HG02981 (cell line): ENCODE data around the gene AHRR.
"Not testable (repeated sequence)": the region's sequence is repeated elsewhere in the genome, so short reads cannot be mapped to it uniquely, and the experiment has no call there.

Source experiments
- ATAC-seq: cut with Tn5 transposase; IDR thresholded peaks from one replicate; pipeline ENCODE4 v1.9.1; 2021; ENCODE audit warnings: mild to moderate bottlenecking, moderate library complexity; ENCODE audit not compliant: unreplicated experiment

Gene AHRR

DNA sequence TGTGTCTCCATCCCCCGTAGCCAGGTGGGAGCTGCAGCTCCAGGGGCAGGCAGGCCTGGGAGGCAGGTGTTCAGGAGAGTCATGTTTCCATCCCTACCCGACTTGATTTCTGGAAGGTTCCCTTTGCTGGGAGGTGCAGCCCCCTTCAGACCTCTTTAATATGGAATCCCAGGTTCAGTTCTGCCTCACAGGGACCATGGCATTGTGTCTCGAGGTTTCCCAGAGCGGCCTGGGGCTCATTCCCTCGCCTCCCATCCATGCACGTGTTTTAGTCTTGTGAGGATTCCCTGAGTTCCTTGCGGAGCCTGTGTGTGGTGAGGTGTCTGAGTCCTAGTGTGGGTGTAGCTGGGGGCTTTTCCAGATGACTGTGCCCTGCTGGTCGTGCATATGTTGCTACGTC, 16.5 kb upstream of the AHRR start:
- ATAC-seq, result no peak

- no peak for ATAC-seq
Measured at GRCh38 chr5:305459-305858, 16.1 kb upstream of the AHRR start.

GRCh38 chr5:306011-306805, 15.3 kb upstream of the AHRR start:
- ATAC-seq, result no peak

DNA sequence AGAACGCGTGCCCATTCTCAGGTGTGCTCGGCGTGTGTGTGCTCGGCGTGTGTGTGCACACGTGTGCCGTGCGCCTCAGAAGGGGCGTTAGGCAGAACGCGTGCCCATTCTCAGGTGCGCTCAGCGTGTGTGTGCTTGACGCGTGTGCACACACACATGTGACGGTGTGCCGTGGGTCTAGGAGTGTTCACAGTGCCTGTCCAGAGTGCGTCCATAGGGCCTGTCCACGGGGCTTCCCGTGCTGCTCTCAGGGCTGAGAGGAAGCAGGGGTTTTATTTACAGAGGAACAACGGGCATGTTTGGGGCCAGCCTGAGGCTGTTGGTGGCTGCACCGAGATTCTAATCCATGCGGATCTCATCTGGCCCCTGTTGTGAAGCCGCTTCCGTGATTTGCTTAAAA, 14.2 kb upstream of the AHRR start:
- ATAC-seq, result no peak

DNA sequence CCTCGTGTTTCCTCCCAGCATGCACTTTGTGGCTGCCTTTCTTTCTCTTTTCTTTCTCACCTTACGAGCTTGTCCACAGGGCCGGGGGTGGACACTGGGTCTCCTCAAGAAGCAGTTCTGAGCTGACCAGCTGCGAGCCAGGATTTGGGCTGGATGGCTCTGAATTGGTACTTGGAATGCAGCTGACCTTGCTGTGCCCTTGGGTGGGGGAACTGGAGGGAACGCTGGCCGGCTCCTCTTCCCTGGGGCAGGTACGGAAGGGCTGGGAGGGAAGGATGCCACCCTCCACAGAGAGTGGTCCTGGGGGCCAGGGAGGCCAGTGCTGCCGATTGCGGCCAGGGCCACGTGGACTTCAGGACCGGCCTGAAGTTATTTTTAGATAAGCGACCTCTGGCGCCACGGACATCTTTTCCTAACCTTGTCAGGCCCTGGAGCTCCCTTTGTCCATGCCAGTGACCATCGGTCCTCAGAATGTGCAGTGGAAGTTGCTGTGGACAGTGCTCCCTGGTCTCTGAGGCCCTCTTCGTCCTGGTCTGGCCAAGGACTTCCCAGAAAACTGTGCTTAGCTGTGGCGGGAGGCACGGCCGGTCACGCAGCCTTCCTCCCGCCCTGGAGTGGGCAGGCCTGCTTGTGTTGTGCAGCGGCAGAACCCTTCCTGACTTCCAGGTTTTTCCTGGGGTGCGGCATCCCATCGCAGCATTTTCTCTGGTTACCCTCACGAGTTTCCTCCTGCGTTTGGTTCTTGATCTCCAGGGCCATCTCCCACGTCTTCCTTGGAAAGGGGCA, 13.5 kb upstream of the AHRR start:
- ATAC-seq, result no peak

GRCh38 chr5:308672-309271, 12.7 kb upstream of the AHRR start:
- ATAC-seq, result no peak

GRCh38 chr5:309831-310230, 11.7 kb upstream of the AHRR start:
- ATAC-seq, result not testable (repeated sequence)

- no peak for ATAC-seq
Measured at GRCh38 chr5:310516-310915, 11.0 kb upstream of the AHRR start.

DNA sequence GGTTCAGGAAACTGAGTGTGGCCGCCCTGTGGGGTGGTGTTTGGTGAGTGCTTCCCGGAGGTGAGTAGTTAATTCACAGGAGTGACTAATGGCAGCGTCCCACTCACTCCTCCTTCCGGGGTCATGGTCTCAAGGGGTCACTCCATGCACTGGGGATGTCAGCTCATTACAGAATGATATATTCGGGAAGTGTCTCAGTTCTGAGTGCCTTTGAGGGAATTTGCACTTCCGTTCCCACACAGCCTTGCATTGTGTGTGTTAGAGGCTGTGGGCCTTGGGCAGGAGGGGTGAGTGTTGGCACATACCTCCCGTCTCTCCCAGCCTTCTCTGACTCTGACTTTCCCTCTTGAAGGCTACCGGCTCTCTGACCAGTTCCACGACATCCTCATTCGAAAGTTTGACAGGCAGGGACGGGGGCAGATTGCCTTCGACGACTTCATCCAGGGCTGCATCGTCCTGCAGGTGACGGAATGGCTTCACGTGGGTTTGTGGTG, 10.5 kb upstream of the AHRR start:
- no peak for ATAC-seq

GRCh38 chr5:311963-312362, 9.6 kb upstream of the AHRR start:
- no peak for ATAC-seq

DNA sequence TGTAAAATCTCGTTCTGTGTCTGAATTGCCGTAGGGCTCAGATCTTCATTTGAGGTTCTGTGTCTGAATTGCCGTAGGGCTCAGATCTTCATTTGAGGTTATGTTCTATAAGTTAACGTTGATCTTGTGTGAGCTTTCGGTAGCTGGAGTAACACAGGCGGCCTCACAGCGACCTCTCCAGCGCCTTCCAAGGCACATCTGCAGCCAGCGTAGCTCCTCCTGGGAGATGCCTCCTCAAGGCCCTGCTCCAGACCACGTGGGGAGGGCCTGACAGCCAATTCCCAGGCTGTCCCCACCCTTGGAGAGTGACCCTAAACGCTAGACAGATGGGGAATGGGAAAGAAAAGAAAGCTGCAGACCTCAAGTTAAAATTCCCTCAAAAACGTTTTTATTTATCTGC, 8.7 kb upstream of the AHRR start:
- no peak for ATAC-seq

DNA sequence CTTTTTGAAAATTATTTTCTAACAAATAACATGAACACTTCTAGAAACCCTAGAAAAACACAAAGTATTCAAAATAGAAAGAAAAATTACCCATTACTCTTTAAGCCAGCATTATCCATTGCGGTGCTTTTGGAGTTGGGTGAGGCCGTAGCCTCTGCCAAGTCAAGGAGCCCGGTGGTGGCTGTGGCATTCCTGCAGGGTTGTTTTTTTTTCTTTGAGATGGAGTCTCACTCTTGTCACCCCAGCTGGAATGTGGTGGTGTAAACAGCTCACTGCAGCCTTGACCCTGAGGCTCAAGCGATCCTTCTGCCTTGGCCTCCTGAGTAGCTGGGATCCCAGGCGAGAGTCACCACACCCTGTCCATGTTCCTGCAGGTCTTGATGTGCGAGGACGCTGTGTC, 8.2 kb upstream of the AHRR start:
- no peak for ATAC-seq

GRCh38 chr5:313806-314376, 7.6 kb upstream of the AHRR start:
- ATAC-seq, result no peak

DNA sequence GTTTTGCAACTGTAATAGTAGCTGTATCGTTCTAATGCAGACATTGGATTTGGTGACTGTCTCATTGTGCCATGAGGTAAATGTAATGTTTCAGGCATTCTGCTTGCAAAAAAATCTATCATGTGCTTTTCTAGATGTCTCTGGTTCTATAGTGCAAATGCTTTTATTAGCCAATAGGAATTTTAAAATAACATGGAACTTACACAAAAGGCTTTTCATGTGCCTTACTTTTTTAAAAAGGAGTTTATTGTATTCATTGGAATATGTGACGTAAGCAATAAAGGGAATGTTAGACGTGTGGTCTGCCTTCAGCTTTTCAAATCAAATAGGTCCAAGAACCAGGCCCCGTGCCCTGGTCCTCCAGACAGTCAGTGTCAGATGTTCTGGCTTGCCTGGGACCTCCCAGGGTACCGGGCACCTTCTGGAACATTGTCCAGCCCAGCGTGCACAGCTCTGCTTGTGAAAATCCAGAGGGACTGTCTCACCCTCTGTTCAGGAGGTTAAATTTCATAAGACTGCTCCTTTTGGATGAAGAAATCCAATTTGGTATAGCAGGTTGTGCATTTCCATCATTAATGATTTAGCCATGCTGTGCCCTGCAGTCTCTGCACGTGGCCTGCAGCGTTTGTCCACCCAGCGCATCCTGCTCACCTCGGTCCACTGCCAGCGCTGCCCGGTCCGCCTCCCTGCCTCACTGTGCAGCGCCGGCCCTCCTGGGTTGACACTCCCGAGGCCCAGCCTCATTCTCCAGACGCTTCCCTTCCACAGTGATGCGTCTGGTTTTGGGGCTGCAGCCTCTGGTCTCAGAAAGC, 6.6 kb upstream of the AHRR start:
- ATAC-seq, result no peak

- ATAC-seq, result no peak
Measured at GRCh38 chr5:315488-316209, 5.9 kb upstream of the AHRR start.

GRCh38 chr5:316210-317085, 5.1 kb upstream of the AHRR start:
- ATAC-seq, result no peak

DNA sequence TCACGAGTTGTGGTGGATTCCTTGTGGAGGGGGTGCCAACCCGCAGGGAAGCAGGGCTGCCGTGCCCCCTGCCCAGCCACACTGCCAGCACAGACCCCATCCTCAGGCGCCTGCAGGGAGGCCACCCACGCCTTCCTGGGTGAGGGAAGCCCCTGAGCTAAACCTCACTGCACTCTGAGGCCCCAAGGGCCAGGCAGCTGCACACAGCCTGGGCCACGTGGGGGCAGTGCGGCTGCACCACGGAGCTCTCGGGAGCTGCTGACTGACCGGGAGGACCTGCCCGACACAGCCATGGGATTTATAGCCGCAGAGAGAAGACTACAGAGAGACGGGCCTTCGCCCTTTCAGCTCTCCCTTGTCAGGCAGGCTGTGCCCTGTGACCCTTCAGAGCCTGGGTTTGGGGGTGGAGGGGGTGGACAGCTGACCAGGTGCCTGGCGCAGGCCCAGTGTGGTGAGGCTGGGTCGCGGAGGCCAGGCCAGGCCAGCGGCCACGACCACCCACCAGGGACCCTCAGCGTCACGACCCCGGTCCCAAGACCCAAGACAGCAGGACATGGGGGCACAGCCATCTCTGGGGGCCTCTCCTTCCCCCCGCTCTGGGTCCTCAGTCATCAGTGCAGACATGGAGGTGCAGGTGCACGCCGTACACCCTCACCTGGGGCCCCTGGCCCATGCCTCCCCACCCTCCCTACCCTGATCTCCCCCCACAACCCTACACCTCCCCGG, 4.3 kb upstream of the AHRR start:
- peak; percentile 69 for ATAC-seq

DNA sequence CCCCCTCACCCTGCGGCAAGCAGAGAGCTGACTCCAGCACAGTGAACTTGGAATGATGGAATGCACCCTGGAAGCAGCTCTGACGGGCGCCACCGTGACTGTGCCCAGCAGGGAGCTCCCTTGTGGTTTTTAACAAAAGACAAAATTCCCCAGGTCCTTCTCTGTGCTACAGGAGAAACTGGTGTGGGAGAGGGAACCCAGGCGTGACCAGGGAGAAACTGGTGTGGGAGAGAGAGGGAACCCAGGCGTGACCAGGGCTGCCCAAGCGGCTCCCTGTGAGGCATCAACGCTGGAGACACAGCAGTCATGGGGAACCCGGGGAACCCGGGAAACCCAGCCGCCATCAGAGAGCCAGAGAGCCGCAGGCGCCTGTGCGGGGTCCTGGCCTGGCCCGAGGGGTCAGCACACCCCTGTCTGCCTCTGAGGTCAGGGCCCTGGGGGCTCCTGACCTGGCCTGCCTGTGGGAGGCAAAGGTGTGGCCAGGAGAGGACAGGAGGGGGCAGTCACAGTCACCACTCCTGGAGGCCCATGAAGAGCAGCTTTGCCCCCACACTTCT, 3.1 kb upstream of the AHRR start:
- no peak for ATAC-seq
